ENCODE data around the gene KRTAP4-11. TPM values are rescaled to one million over a fixed set of nuclear protein-coding genes. Genes with fewer than 3 reads are reported as not detected.
"Not testable (repeated sequence)": the region's sequence is repeated elsewhere in the genome, so short reads cannot be mapped to it uniquely, and the experiment has no call there.

The KRTAP4-11 gene
- total RNA-seq, 2 experiments from 2014 or later, result not detected

- DNase-seq (no peak), ATAC-seq (ENCODE audit: poor library complexity) (no peak)
- Histone ChIP-seq H3K36me3 (ENCODE audit: insufficient read depth, low read length) (no peaks in the 10 kb centered on the region), H3K27me3 (ENCODE audit: control insufficient read depth in 1 of 2, insufficient read depth in 2 of 2, low read length in 2 of 2) (no peaks in the 10 kb centered on the region), H3K4me1 (ENCODE audit: insufficient read depth, low read length) (peaks cover 3% of the 10 kb centered on the region), H3K9me3 (ENCODE audit: control insufficient read depth in 1 of 2, insufficient read depth in 1 of 2, low read length in 2 of 2) (no peaks in the 10 kb centered on the region), H3K27ac (ENCODE audit: low read depth in 1 of 2, low read length in 2 of 2) (no peak overlapping the region), H3K4me3 (ENCODE audit: low read length) (no peak overlapping the region)
- Mint-ChIP-seq H3K36me3 (ENCODE audit: low read depth) (no peaks in the 10 kb centered on the region), H3K27me3 (peaks cover 9% of the 10 kb centered on the region), H3K9me3 (peaks cover 1% of the 10 kb centered on the region), H3K4me3 (no peak overlapping the region), H3K27ac (no peak overlapping the region), H3K4me1 (ENCODE audit: low read depth) (peaks cover 9% of the 10 kb centered on the region)
- TF ChIP-seq CTCF (IDR thresholded peaks at IDR 0.05), result no peak
- intact Hi-C loops (cut with DNase I, micrococcal nuclease), result no loop called here
- ChIA-PET CTCF (no interaction called here), POLR2A (no interaction called here)
These were observed 6.9 kb downstream of the KRTAP4-11 start for GRCh38 chr17:41111151-41111885.

GRCh38 chr17:41108728-41109386 is 9.3 kb downstream of the KRTAP4-11 start:
- H3K36me3 ChIP-seq (ENCODE audit: insufficient read depth, low read length); POLR2A ChIA-PET; DNase-seq; H3K36me3 Mint-ChIP-seq (ENCODE audit: low read depth); ATAC-seq (ENCODE audit: poor library complexity); H3K9me3 ChIP-seq (ENCODE audit: control insufficient read depth in 1 of 2, insufficient read depth in 1 of 2, low read length in 2 of 2); CTCF ChIA-PET; H3K27ac Mint-ChIP-seq; H3K4me3 ChIP-seq (ENCODE audit: low read length); H3K4me3 Mint-ChIP-seq; intact Hi-C loops (cut with DNase I, micrococcal nuclease); H3K27ac ChIP-seq (ENCODE audit: low read depth in 1 of 2, low read length in 2 of 2); H3K9me3 Mint-ChIP-seq; H3K4me1 ChIP-seq (ENCODE audit: insufficient read depth, low read length); H3K4me1 Mint-ChIP-seq (ENCODE audit: low read depth); H3K27me3 ChIP-seq (ENCODE audit: control insufficient read depth in 1 of 2, insufficient read depth in 2 of 2, low read length in 2 of 2): not testable (repeated sequence)
- H3K27me3 Mint-ChIP-seq, result peaks cover 14% of the 10 kb centered on the region

GRCh38 chr17:41107941-41108450 is 10.2 kb downstream of the KRTAP4-11 start:
- H3K4me1 Mint-ChIP-seq (ENCODE audit: low read depth), result peaks cover 7% of the 10 kb centered on the region
- no peaks in the 10 kb centered on the region for H3K9me3 Mint-ChIP-seq
- no peak overlapping the region for H3K27ac ChIP-seq (ENCODE audit: low read depth in 1 of 2, low read length in 2 of 2)
- intact Hi-C loops (cut with DNase I, micrococcal nuclease), result loop anchor here in 1 of 2 experiments (1.0 kb wide), 1 partner anchor 21 kb away; no protein-coding TSS in a partner anchor
- H3K9me3 ChIP-seq (ENCODE audit: control insufficient read depth in 1 of 2, insufficient read depth in 1 of 2, low read length in 2 of 2), result no peaks in the 10 kb centered on the region
- no peak overlapping the region for H3K4me3 Mint-ChIP-seq
- no peak for TF ChIP-seq CTCF (IDR thresholded peaks at IDR 0.05)
- peaks cover 14% of the 10 kb centered on the region for H3K27me3 Mint-ChIP-seq
- no peaks in the 10 kb centered on the region for H3K36me3 Mint-ChIP-seq (ENCODE audit: low read depth)
- no peaks in the 10 kb centered on the region for H3K36me3 ChIP-seq (ENCODE audit: insufficient read depth, low read length)
- H3K27ac Mint-ChIP-seq, result no peak overlapping the region
- no peaks in the 10 kb centered on the region for H3K4me1 ChIP-seq (ENCODE audit: insufficient read depth, low read length)
- CTCF ChIA-PET, result no interaction called here
- ATAC-seq (ENCODE audit: poor library complexity) (no peak), DNase-seq (no peak)
- POLR2A ChIA-PET, result no interaction called here
- H3K4me3 ChIP-seq (ENCODE audit: low read length), result no peak overlapping the region
- no peaks in the 10 kb centered on the region for H3K27me3 ChIP-seq (ENCODE audit: control insufficient read depth in 1 of 2, insufficient read depth in 2 of 2, low read length in 2 of 2)

GRCh38 chr17:41105347-41105746 is 12.8 kb downstream of the KRTAP4-11 start, which contains the start of gene KRTAP4-9:
Gene KRTAP4-9 (plus strand): TSS chr17:41105389. CDS start chr17:41105389, 0 bp downstream.
- POLR2A ChIA-PET; H3K4me3 Mint-ChIP-seq; H3K36me3 Mint-ChIP-seq (ENCODE audit: low read depth); intact Hi-C loops (cut with DNase I, micrococcal nuclease); DNase-seq; H3K36me3 ChIP-seq (ENCODE audit: insufficient read depth, low read length); H3K4me1 ChIP-seq (ENCODE audit: insufficient read depth, low read length); CTCF ChIA-PET; ATAC-seq (ENCODE audit: poor library complexity); H3K27ac Mint-ChIP-seq; H3K4me3 ChIP-seq (ENCODE audit: low read length); H3K27me3 ChIP-seq (ENCODE audit: control insufficient read depth in 1 of 2, insufficient read depth in 2 of 2, low read length in 2 of 2); H3K9me3 Mint-ChIP-seq; H3K9me3 ChIP-seq (ENCODE audit: control insufficient read depth in 1 of 2, insufficient read depth in 1 of 2, low read length in 2 of 2); H3K27ac ChIP-seq (ENCODE audit: low read depth in 1 of 2, low read length in 2 of 2): not testable (repeated sequence)
- peaks cover 14% of the 10 kb centered on the region for H3K4me1 Mint-ChIP-seq (ENCODE audit: low read depth)
- peaks cover 14% of the 10 kb centered on the region for H3K27me3 Mint-ChIP-seq

GRCh38 chr17:41104386-41105038 is 13.7 kb downstream of the KRTAP4-11 start:
- DNase-seq; H3K9me3 Mint-ChIP-seq; ATAC-seq (ENCODE audit: poor library complexity); H3K4me1 ChIP-seq (ENCODE audit: insufficient read depth, low read length); H3K36me3 Mint-ChIP-seq (ENCODE audit: low read depth); H3K27ac ChIP-seq (ENCODE audit: low read depth in 1 of 2, low read length in 2 of 2); H3K4me3 ChIP-seq (ENCODE audit: low read length); CTCF ChIA-PET; H3K27me3 ChIP-seq (ENCODE audit: control insufficient read depth in 1 of 2, insufficient read depth in 2 of 2, low read length in 2 of 2); H3K27ac Mint-ChIP-seq; H3K9me3 ChIP-seq (ENCODE audit: control insufficient read depth in 1 of 2, insufficient read depth in 1 of 2, low read length in 2 of 2); H3K4me3 Mint-ChIP-seq; POLR2A ChIA-PET; H3K36me3 ChIP-seq (ENCODE audit: insufficient read depth, low read length): not testable (repeated sequence)
- peaks cover 14% of the 10 kb centered on the region for H3K27me3 Mint-ChIP-seq
- intact Hi-C loops (cut with DNase I, micrococcal nuclease), result loop anchor here in 1 of 2 experiments (5.0 kb wide), 1 partner anchor 218 kb away; no protein-coding TSS in a partner anchor
- peaks cover 23% of the 10 kb centered on the region for H3K4me1 Mint-ChIP-seq (ENCODE audit: low read depth)
